Skeletal muscle satellite cell (primary cell): ENCODE results near the gene SGMS1.

ENCODE experiments used
- H3K27me3 ChIP-seq: 2 replicates; pipeline ENCODE4 v1.7.0; 2013; ENCODE audit warnings: low read length; ENCODE audit not compliant: control insufficient read depth, insufficient read depth
- H3K36me3 ChIP-seq: 2 replicates; pipeline ENCODE4 v1.7.0; 2013; ENCODE audit warnings: mild to moderate bottlenecking, control low read depth, low read length; ENCODE audit not compliant: insufficient read depth
- H3K4me1 ChIP-seq: 2 replicates; pipeline ENCODE4 v1.7.0; 2013; ENCODE audit warnings: low read length; ENCODE audit not compliant: control insufficient read depth, insufficient read depth
- H3K4me2 ChIP-seq: 2 replicates; pipeline ENCODE4 v1.7.0; 2013; ENCODE audit warnings: mild to moderate bottlenecking, low read length
- H3K4me3 ChIP-seq: 2 replicates; pipeline ENCODE4 v1.7.0; 2013; ENCODE audit warnings: low read length
- H3K9ac ChIP-seq: 2 replicates; pipeline ENCODE4 v1.7.0; 2013; ENCODE audit warnings: mild to moderate bottlenecking, low read depth, low read length, moderate library complexity
- H3K9me3 ChIP-seq: replicated peaks from 2 replicates; pipeline ENCODE4 v1.7.0; 2013; ENCODE audit warnings: mild to moderate bottlenecking, control low read depth, low read length

SGMS1 gene

GRCh38 chr10:50304660-50305059, 319.1 kb downstream of the SGMS1 start:
- Histone ChIP-seq H3K9ac (no peak overlapping the region), H3K4me2 (no peak overlapping the region), H3K36me3 (peaks cover 6% of the 10 kb centered on the region), H3K27me3 (no peaks in the 10 kb centered on the region), H3K9me3 (no peaks in the 10 kb centered on the region), H3K4me1 (no peaks in the 10 kb centered on the region), H3K4me3 (no peak overlapping the region)

DNA sequence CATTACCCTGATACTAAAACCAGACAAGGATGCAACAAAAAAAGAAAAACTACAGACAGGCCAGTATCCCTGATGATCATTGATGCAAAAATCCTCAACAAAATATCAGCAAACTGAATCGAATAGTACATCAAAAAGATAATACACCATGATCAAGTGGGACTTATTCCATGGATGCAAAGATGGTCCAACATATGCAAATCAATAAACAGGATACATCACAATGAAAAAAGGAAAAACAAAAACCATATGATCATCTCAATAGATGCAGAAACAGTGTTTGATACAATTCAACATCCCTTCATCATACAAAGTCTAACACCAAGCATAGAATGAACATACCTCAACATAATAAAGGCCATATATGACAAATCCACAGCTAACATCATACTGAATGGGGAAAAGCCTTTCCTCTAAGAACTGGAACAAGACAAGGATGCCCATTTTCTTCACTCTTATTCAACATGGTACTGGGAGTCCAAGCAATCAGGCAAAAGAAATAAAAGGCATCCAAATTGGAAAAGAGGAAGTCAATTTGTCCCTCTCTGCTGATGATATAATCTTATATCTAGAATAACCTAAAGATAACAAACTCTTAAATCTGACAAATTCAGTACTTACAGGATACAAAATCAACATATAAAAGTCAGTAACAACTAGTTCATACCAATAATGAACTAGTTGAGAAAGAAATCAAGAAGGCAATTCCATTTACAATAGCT, 323.6 kb downstream of the SGMS1 start:
- H3K9ac ChIP-seq, result no peak overlapping the region
- no peaks in the 10 kb centered on the region for H3K4me1 ChIP-seq
- no peak overlapping the region for H3K4me3 ChIP-seq
- H3K4me2 ChIP-seq, result no peak overlapping the region
- H3K36me3 ChIP-seq, result no peaks in the 10 kb centered on the region
- H3K9me3 ChIP-seq, result no peaks in the 10 kb centered on the region
- no peaks in the 10 kb centered on the region for H3K27me3 ChIP-seq

GRCh38 chr10:50295367-50295766, 328.4 kb downstream of the SGMS1 start:
- Histone ChIP-seq H3K4me3 (no peak overlapping the region), H3K9ac (no peak overlapping the region), H3K4me2 (no peak overlapping the region), H3K9me3 (no peaks in the 10 kb centered on the region), H3K4me1 (no peaks in the 10 kb centered on the region), H3K36me3 (no peaks in the 10 kb centered on the region), H3K27me3 (no peaks in the 10 kb centered on the region)

- Histone ChIP-seq H3K9me3 (no peaks in the 10 kb centered on the region), H3K4me2 (no peak overlapping the region), H3K4me3 (no peak overlapping the region), H3K4me1 (no peaks in the 10 kb centered on the region), H3K9ac (no peak overlapping the region), H3K36me3 (no peaks in the 10 kb centered on the region), H3K27me3 (no peaks in the 10 kb centered on the region)
Observed at GRCh38 chr10:50294582-50294981, 329.2 kb downstream of the SGMS1 start.

DNA sequence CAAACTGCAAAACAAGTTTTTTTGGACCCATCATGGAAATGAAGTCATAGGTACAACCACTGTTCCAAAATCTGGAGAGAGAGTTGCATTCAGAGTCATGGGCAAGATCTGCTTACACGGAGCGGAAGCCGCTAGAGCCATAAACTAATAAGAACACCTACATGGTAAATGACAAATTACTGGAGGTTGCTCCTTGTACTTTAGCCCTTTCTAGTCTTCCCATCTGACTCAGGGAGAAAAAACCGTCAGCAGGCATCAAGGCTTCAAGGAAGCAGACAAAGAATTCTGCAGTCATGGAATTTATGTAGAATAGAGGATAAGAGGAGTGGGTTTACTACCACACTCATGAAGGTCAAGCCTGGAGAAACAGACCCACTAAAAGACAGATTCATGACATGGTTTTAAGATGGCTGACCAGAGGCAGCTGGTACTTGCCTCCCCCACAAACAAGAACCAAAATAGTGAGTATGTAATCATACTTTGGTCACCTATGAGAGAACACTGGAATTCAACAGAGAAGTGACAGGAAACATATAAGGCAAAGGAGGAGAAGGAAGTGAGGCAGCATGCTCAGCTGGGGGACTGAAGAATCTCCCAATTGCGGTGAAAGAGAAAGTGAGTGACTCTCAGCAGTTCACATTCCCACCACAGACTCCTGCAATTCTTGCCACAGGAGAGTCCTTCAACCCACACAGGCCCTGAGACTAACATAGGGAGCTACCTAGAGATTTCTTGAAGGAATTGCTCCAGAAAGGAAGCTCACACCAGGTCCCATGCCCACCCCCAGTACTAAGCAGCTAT, 330.0 kb downstream of the SGMS1 start:
- Histone ChIP-seq H3K4me2 (no peak overlapping the region), H3K27me3 (no peaks in the 10 kb centered on the region), H3K4me3 (no peak overlapping the region), H3K36me3 (no peaks in the 10 kb centered on the region), H3K4me1 (no peaks in the 10 kb centered on the region), H3K9me3 (no peaks in the 10 kb centered on the region), H3K9ac (no peak overlapping the region)

GRCh38 chr10:50291261-50291850, 332.4 kb downstream of the SGMS1 start:
- Histone ChIP-seq H3K27me3 (no peaks in the 10 kb centered on the region), H3K36me3 (no peaks in the 10 kb centered on the region), H3K4me3 (no peak overlapping the region), H3K4me1 (no peaks in the 10 kb centered on the region), H3K4me2 (no peak overlapping the region), H3K9me3 (no peaks in the 10 kb centered on the region), H3K9ac (no peak overlapping the region)

- Histone ChIP-seq H3K9ac (no peak overlapping the region), H3K27me3 (peaks cover 4% of the 10 kb centered on the region), H3K4me3 (no peak overlapping the region), H3K36me3 (no peaks in the 10 kb centered on the region), H3K9me3 (no peaks in the 10 kb centered on the region), H3K4me1 (no peaks in the 10 kb centered on the region), H3K4me2 (no peak overlapping the region)
Observed at GRCh38 chr10:50289196-50289595, 334.6 kb downstream of the SGMS1 start.

DNA sequence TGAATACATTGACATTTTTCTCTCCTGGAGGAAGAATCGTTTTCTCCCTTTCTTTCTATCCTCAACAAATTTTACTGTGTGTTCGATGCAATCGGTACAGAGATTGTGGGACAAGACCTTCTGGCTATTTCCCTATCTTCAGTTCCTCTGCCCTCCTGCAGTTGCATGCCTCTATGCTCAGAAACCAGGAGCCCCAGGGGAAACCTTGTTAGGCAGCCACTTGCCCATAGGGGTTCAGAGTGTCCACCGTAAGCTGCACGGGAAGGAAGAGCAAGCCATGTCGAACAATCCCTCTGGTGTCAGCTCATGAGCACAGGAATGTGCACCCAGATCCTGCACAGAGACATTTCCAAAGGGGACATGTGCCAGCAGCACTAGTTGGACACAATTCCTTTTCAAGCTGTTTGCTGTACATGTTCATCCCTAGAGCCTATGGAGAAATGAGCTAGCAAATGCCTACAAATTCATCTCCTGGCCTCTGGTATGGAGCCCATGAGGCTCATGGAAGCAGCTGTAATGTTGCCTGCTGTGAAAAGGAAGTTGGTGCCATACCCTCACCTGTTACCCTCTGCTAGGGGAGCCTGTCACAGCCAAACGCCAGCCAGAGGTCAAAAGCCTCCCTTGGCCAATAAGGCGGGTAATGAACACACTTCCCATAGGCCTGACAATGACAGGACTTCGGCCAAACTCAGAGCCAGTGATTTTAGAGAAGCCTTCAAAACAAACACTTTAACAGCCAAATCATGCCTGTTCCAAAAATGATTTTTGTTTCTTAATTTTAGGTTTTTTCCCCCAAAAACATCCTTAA, 336.6 kb downstream of the SGMS1 start:
- H3K9me3 ChIP-seq, result no peaks in the 10 kb centered on the region
- H3K4me1 ChIP-seq, result no peaks in the 10 kb centered on the region
- H3K36me3 ChIP-seq, result no peaks in the 10 kb centered on the region
- no peak overlapping the region for H3K4me2 ChIP-seq
- peaks cover 19% of the 10 kb centered on the region for H3K27me3 ChIP-seq
- no peak overlapping the region for H3K4me3 ChIP-seq
- H3K9ac ChIP-seq, result no peak overlapping the region

GRCh38 chr10:50286517-50286916, 337.2 kb downstream of the SGMS1 start:
- Histone ChIP-seq H3K4me1 (no peaks in the 10 kb centered on the region), H3K27me3 (peaks cover 24% of the 10 kb centered on the region), H3K9ac (no peak overlapping the region), H3K4me2 (no peak overlapping the region), H3K4me3 (no peak overlapping the region), H3K36me3 (no peaks in the 10 kb centered on the region), H3K9me3 (no peaks in the 10 kb centered on the region)

- H3K36me3 ChIP-seq, result no peaks in the 10 kb centered on the region
- no peak overlapping the region for H3K4me2 ChIP-seq
- H3K4me1 ChIP-seq, result no peaks in the 10 kb centered on the region
- H3K9ac ChIP-seq, result no peak overlapping the region
- H3K9me3 ChIP-seq, result no peaks in the 10 kb centered on the region
- no peak overlapping the region for H3K4me3 ChIP-seq
- peaks cover 55% of the 10 kb centered on the region for H3K27me3 ChIP-seq
Observed at GRCh38 chr10:50281967-50282522, 341.7 kb downstream of the SGMS1 start.
